Measurements from ENCODE around the gene SASS6.

The SASS6 gene

GRCh38 chr1:100073531-100073930, 59.2 kb downstream of the SASS6 start:
- Histone ChIP-seq H4K20me1 (ENCODE audit: control insufficient read depth, insufficient read depth, low read depth, low read length) (peaks cover 3% of the 10 kb centered on the region; the same call in 1 of the 2 replicates), H3K4me1 (ENCODE audit: control insufficient read depth, low read length) (no peaks in the 10 kb centered on the region), H3K4me2 (ENCODE audit: low read length) (no peak overlapping the region), H3K79me2 (ENCODE audit: control insufficient read depth, low read length) (no peaks in the 10 kb centered on the region), H3K4me3 (ENCODE audit: low read length) (no peak overlapping the region), H3K27ac (ENCODE audit: low read depth, low read length) (no peak overlapping the region), H3F3A (ENCODE audit: control insufficient read depth, insufficient read depth) (no peaks in the 10 kb centered on the region), H3K9me2 (replicated peaks; ENCODE audit: control insufficient read depth, low read length) (no peaks in the 10 kb centered on the region), H3K9me3 (ENCODE audit: control insufficient read depth, insufficient read depth, low read length) (no peaks in the 10 kb centered on the region), H3K27me3 (ENCODE audit: control insufficient read depth, low read length) (no peaks in the 10 kb centered on the region), H3K36me3 (ENCODE audit: control insufficient read depth, low read length) (peaks cover 81% of the 10 kb centered on the region)
- no peak for TF ChIP-seq EZH2phosphoT487 (IDR thresholded peaks at IDR 0.05; ENCODE audit: borderline replicate concordance, low read length)
- TF ChIP-seq CTCF (IDR thresholded peaks at IDR 0.05; ENCODE audit: low read depth, low read length, poor library complexity, severe bottlenecking), result no peak

- Histone ChIP-seq H3K4me1 (ENCODE audit: control insufficient read depth, low read length) (no peaks in the 10 kb centered on the region), H3K36me3 (ENCODE audit: control insufficient read depth, low read length) (peaks cover 82% of the 10 kb centered on the region), H3K79me2 (ENCODE audit: control insufficient read depth, low read length) (no peaks in the 10 kb centered on the region), H3K27ac (ENCODE audit: low read depth, low read length) (no peak overlapping the region), H3K9me3 (ENCODE audit: control insufficient read depth, insufficient read depth, low read length) (no peaks in the 10 kb centered on the region), H3K4me3 (ENCODE audit: low read length) (no peak overlapping the region), H3K9me2 (replicated peaks; ENCODE audit: control insufficient read depth, low read length) (no peaks in the 10 kb centered on the region), H3K27me3 (ENCODE audit: control insufficient read depth, low read length) (no peaks in the 10 kb centered on the region), H4K20me1 (ENCODE audit: control insufficient read depth, insufficient read depth, low read depth, low read length) (peaks cover 3% of the 10 kb centered on the region; the same call in 1 of the 2 replicates), H3F3A (ENCODE audit: control insufficient read depth, insufficient read depth) (no peaks in the 10 kb centered on the region), H3K4me2 (ENCODE audit: low read length) (no peak overlapping the region)
- TF ChIP-seq CTCF (IDR thresholded peaks at IDR 0.05; ENCODE audit: low read depth, low read length, poor library complexity, severe bottlenecking) (no peak), EZH2phosphoT487 (IDR thresholded peaks at IDR 0.05; ENCODE audit: borderline replicate concordance, low read length) (no peak)
Measured at GRCh38 chr1:100070201-100070939, 62.4 kb downstream of the SASS6 start.

- Histone ChIP-seq H3K9me2 (replicated peaks; ENCODE audit: control insufficient read depth, low read length) (no peaks in the 10 kb centered on the region), H3K36me3 (ENCODE audit: control insufficient read depth, low read length) (peaks cover 83% of the 10 kb centered on the region), H3F3A (ENCODE audit: control insufficient read depth, insufficient read depth) (no peaks in the 10 kb centered on the region; the same call in 1 of the 2 replicates), H3K4me1 (ENCODE audit: control insufficient read depth, low read length) (no peaks in the 10 kb centered on the region), H3K27me3 (ENCODE audit: control insufficient read depth, low read length) (no peaks in the 10 kb centered on the region), H3K9me3 (ENCODE audit: control insufficient read depth, insufficient read depth, low read length) (no peaks in the 10 kb centered on the region), H3K27ac (ENCODE audit: low read depth, low read length) (no peak overlapping the region), H3K4me3 (ENCODE audit: low read length) (no peak overlapping the region), H3K4me2 (ENCODE audit: low read length) (no peak overlapping the region), H4K20me1 (ENCODE audit: control insufficient read depth, insufficient read depth, low read depth, low read length) (peaks cover 3% of the 10 kb centered on the region; the same call in 1 of the 2 replicates), H3K79me2 (ENCODE audit: control insufficient read depth, low read length) (peaks cover 11% of the 10 kb centered on the region)
- TF ChIP-seq CTCF (IDR thresholded peaks at IDR 0.05; ENCODE audit: low read depth, low read length, poor library complexity, severe bottlenecking) (no peak), EZH2phosphoT487 (IDR thresholded peaks at IDR 0.05; ENCODE audit: borderline replicate concordance, low read length) (no peak)
Measured at GRCh38 chr1:100065969-100066227, 66.8 kb downstream of the SASS6 start.
